Effector memory CD4-positive, alpha-beta T cell (primary cell): Measurements from ENCODE around the gene CACNA2D2.

ENCODE experiments used
- DNase-seq, 3 donors: peaks; one replicate each; pipeline ENCODE4 v3.0.0-alpha.2; 2020
- H3K27ac ChIP-seq: 2 replicates; pipeline ENCODE4 v1.7.0; 2013; ENCODE audit warnings: mild to moderate bottlenecking, low read length, moderate library complexity; ENCODE audit not compliant: insufficient read depth, poor library complexity, severe bottlenecking
- H3K27me3 ChIP-seq: replicated peaks from 2 replicates; pipeline ENCODE4 v1.7.0; 2013; ENCODE audit warnings: mild to moderate bottlenecking, low read length; ENCODE audit not compliant: insufficient read depth, control insufficient read depth, poor library complexity, severe bottlenecking
- H3K36me3 ChIP-seq: 2 replicates; pipeline ENCODE4 v1.7.0; 2013; ENCODE audit warnings: mild to moderate bottlenecking, low read length, moderate library complexity; ENCODE audit not compliant: control insufficient read depth, insufficient read depth
- H3K4me1 ChIP-seq: 2 replicates; pipeline ENCODE4 v1.7.0; 2013; ENCODE audit warnings: low read length, mild to moderate bottlenecking; ENCODE audit not compliant: control insufficient read depth, insufficient read depth, poor library complexity, severe bottlenecking
- H3K4me3 ChIP-seq: 2 replicates; pipeline ENCODE4 v1.7.0; 2013; ENCODE audit warnings: low read length, low read depth, mild to moderate bottlenecking; ENCODE audit not compliant: insufficient read depth, poor library complexity, severe bottlenecking
- H3K9me3 ChIP-seq: 2 replicates; pipeline ENCODE4 v1.7.0; 2013; ENCODE audit warnings: mild to moderate bottlenecking, low read length, moderate library complexity; ENCODE audit not compliant: control insufficient read depth

Gene CACNA2D2

GRCh38 chr3:50530001-50530970, 26.9 kb upstream of the CACNA2D2 start:
- Histone ChIP-seq H3K27ac (no peak overlapping the region), H3K4me3 (no peak overlapping the region), H3K4me1 (no peaks in the 10 kb centered on the region), H3K27me3 (no peaks in the 10 kb centered on the region), H3K36me3 (no peaks in the 10 kb centered on the region), H3K9me3 (no peaks in the 10 kb centered on the region)
- DNase-seq: no peak

- Histone ChIP-seq H3K4me3 (no peak overlapping the region), H3K27ac (no peak overlapping the region), H3K27me3 (no peaks in the 10 kb centered on the region), H3K4me1 (no peaks in the 10 kb centered on the region), H3K36me3 (no peaks in the 10 kb centered on the region), H3K9me3 (no peaks in the 10 kb centered on the region)
- DNase-seq: no peak
These were observed 22.6 kb upstream of the CACNA2D2 start for GRCh38 chr3:50525987-50526386.

GRCh38 chr3:50525191-50525910, 21.9 kb upstream of the CACNA2D2 start:
- Histone ChIP-seq H3K36me3 (no peaks in the 10 kb centered on the region), H3K9me3 (no peaks in the 10 kb centered on the region), H3K27me3 (no peaks in the 10 kb centered on the region), H3K4me1 (no peaks in the 10 kb centered on the region), H3K27ac (no peak overlapping the region), H3K4me3 (no peak overlapping the region)
- DNase-seq: no peak

GRCh38 chr3:50524746-50525145, 21.3 kb upstream of the CACNA2D2 start:
- no peaks in the 10 kb centered on the region for H3K4me1 ChIP-seq
- H3K4me3 ChIP-seq: no peak overlapping the region
- H3K27me3 ChIP-seq: no peaks in the 10 kb centered on the region
- no peaks in the 10 kb centered on the region for H3K9me3 ChIP-seq
- DNase-seq: no peak
- no peak overlapping the region for H3K27ac ChIP-seq
- no peaks in the 10 kb centered on the region for H3K36me3 ChIP-seq

- Histone ChIP-seq H3K27me3 (no peaks in the 10 kb centered on the region), H3K9me3 (no peaks in the 10 kb centered on the region), H3K36me3 (no peaks in the 10 kb centered on the region), H3K4me3 (no peak overlapping the region), H3K4me1 (no peaks in the 10 kb centered on the region), H3K27ac (no peak overlapping the region)
- DNase-seq: no peak
These were observed 19.9 kb upstream of the CACNA2D2 start for GRCh38 chr3:50523279-50523811.

DNA sequence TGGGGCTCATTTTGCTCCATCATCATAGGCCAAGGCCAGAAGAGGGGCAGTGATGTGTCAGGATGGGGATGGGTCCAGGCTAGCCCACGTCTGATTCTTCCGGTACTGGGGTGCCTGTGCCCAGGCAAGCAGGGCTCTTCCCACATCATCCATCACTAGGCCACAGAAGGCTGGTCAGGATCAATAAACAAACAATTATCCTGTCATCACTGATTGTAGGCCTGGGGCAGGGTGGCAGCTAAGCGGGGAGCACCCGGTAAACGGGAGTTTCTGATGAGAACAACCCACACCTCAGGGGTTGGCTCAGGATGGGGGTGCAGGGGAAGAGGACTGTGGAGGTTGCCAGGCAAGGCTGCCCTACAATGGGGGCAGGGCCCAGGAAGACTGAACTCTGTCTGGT, 18.1 kb upstream of the CACNA2D2 start:
- Histone ChIP-seq H3K27ac (no peak overlapping the region), H3K27me3 (no peaks in the 10 kb centered on the region), H3K4me3 (no peak overlapping the region), H3K4me1 (no peaks in the 10 kb centered on the region), H3K9me3 (no peaks in the 10 kb centered on the region), H3K36me3 (no peaks in the 10 kb centered on the region)
- no peak for DNase-seq

DNA sequence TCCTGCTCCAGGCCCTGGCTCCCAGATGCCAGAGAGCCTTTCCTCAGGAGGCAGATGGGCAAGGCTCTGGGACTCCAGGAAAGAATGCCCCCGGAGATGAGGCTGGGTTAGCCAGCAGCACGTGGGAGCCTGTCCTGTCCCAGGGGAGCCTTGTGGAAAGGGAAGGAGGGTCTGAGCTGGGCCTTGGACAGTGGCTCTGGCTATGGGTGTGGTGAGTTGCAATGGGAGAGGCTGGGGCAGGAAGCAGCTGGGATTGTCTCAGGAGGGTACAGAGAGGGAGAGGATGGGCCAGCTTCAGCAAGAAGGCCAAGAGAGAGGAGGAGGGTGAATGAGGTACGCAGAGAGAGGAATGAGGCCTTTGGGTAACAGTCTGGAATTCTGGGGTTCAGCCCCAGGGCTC, 17.4 kb upstream of the CACNA2D2 start:
- no peaks in the 10 kb centered on the region for H3K36me3 ChIP-seq

GRCh38 chr3:50519471-50520089, 16.1 kb upstream of the CACNA2D2 start:
- Histone ChIP-seq H3K4me1 (no peaks in the 10 kb centered on the region), H3K27ac (no peak overlapping the region), H3K4me3 (no peak overlapping the region), H3K36me3 (no peaks in the 10 kb centered on the region), H3K27me3 (no peaks in the 10 kb centered on the region), H3K9me3 (no peaks in the 10 kb centered on the region)
- peak; percentile 41 to 58 (median 44) for DNase-seq

More for the DNA sequence above, 17.4 kb upstream of the CACNA2D2 start:
- Histone ChIP-seq H3K4me3 (no peak overlapping the region), H3K27me3 (no peaks in the 10 kb centered on the region), H3K9me3 (no peaks in the 10 kb centered on the region), H3K4me1 (no peaks in the 10 kb centered on the region), H3K27ac (no peak overlapping the region)
- no peak for DNase-seq

DNA sequence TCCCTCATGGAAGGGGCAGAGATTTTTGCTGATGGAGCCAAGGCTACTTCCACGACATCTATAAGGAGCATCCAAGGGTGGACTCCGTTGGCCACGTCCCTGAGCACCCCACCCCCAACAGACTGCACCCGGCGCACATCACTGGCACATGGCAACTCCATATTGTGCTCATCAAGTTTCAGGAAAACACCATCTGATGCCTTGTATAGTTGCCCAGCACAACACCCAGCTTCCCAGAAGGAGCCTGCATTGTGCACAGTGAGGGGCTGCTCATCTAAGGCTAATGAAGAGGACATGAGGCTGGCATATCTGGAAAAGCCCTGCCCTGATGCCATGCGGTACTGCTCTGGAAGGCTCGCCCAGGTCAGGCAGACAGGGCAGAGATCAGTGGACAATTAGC, 15.0 kb upstream of the CACNA2D2 start:
- Histone ChIP-seq H3K27ac (no peak overlapping the region), H3K27me3 (no peaks in the 10 kb centered on the region), H3K4me3 (no peak overlapping the region)

More for the DNA sequence above, 15.0 kb upstream of the CACNA2D2 start:
- Histone ChIP-seq H3K9me3 (no peaks in the 10 kb centered on the region), H3K36me3 (no peaks in the 10 kb centered on the region), H3K4me1 (no peaks in the 10 kb centered on the region)
- DNase-seq: no peak
